Breast epithelium (tissue), 4 donors: ENCODE measurements around the gene LIN28A. TPM values are rescaled to one million over a fixed set of nuclear protein-coding genes. Genes with fewer than 3 reads are reported as not detected.

Source experiments
- DNase-seq, 2 donors: peaks; one replicate each; pipeline ENCODE4 v3.0.0-alpha.2; 2019; ENCODE audit warnings: low spot score in 2 of 2
- H3K27ac ChIP-seq, 2 donors: fragments of 200-600 bp; sonication (generic) in 1 of 2; one replicate each; pipeline ENCODE4 v1.5.1; 2016 to 2019; ENCODE audit warnings: mild to moderate bottlenecking in 1 of 2
- H3K27me3 ChIP-seq, 2 donors: fragments of 200-600 bp; sonication (generic) in 1 of 2; one replicate each; pipeline versions ENCODE4 v1.5.1 to v1.6.0; 2017 to 2019; ENCODE audit warnings: control low read depth in 1 of 2, mild to moderate bottlenecking in 1 of 2
- H3K36me3 ChIP-seq: fragments of 200-600 bp; one replicate; pipeline ENCODE4 v1.5.1; 2019
- H3K4me1 ChIP-seq, 2 donors: fragments of 200-600 bp; sonication (generic); one replicate each; pipeline ENCODE4 v1.5.1; 2016 to 2019; ENCODE audit warnings: control low read depth in 1 of 2
- H3K4me3 ChIP-seq, 3 donors: fragments of 200-600 bp; sonication (generic); 1 replicate in 2 of 3; 2 replicates in 1 of 3; pipeline ENCODE4 v1.5.1; 2016 to 2019; ENCODE audit warnings: mild to moderate bottlenecking in 3 of 3, moderate library complexity in 2 of 3
- H3K9me3 ChIP-seq, 2 donors: fragments of 200-600 bp; sonication (generic) in 1 of 2; one replicate each; pipeline ENCODE4 v1.5.1; 2016 to 2019; ENCODE audit warnings: control low read depth in 1 of 2
- POLR2A ChIP-seq: fragments of 450-650 bp; IDR thresholded peaks from one replicate; pipeline ENCODE4 v1.6.1; 2016; ENCODE audit warnings: antibody characterized with exemption, mild to moderate bottlenecking, moderate library complexity
- POLR2AphosphoS5 ChIP-seq, 3 donors: sonication (generic); formaldehyde crosslinking; IDR thresholded peaks; one replicate each; pipeline ENCODE4 v1.6.1; 2017; ENCODE audit warnings: antibody characterized with exemption in 3 of 3
- intact Hi-C: fragments of 100-400 bp; cut with DNase I; formaldehyde crosslinking; loops from one replicate; pipeline ENCODE4 v1.15.1; 2023; ENCODE audit warnings: low total_unique reads
- total RNA-seq, 3 donors: library from RNA; depleted of rRNA; stranded (reverse); fragments of >200 nt; gene quantifications; one replicate each; pipeline ENCODE4 v1.1.0, GENCODE V29; 2016
- TF ChIP-seq, protein P1 (sequence below), 3 donors: fragments of 450-650 bp; IDR thresholded peaks; one replicate each; pipeline ENCODE4 v1.5.1; 2016 to 2017; ENCODE audit warnings: antibody characterized with exemption in 3 of 3, mild to moderate bottlenecking in 3 of 3, moderate library complexity in 3 of 3

Gene LIN28A
- total RNA-seq, 3 donors from 2014 or later, result not detected

DNA sequence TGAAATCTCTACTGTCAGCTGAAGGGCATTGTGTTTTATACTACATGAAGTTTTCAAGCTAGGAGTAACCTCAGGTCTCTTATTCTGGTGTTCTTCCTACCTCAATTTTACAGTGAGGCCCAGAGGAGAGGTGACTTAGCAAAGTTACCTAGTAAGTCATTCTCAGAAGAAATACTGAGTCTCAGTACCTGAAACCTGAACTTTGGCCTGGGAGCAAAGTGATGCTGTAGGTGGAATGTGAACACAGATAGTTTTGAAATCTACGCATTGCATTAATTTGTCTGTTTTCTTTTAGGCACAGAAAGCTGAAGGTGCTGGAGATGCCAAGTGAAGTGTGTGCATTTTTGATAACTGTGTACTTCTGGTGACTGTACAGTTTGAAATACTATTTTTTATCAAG, 64.2 kb downstream of the LIN28A start:
- intact Hi-C loops, result no loop called here
- no peak for TF ChIP-seq POLR2AphosphoS5 (IDR thresholded peaks at IDR 0.05)
- TF ChIP-seq POLR2A, result no peak
- TF ChIP-seq, protein P1, sequence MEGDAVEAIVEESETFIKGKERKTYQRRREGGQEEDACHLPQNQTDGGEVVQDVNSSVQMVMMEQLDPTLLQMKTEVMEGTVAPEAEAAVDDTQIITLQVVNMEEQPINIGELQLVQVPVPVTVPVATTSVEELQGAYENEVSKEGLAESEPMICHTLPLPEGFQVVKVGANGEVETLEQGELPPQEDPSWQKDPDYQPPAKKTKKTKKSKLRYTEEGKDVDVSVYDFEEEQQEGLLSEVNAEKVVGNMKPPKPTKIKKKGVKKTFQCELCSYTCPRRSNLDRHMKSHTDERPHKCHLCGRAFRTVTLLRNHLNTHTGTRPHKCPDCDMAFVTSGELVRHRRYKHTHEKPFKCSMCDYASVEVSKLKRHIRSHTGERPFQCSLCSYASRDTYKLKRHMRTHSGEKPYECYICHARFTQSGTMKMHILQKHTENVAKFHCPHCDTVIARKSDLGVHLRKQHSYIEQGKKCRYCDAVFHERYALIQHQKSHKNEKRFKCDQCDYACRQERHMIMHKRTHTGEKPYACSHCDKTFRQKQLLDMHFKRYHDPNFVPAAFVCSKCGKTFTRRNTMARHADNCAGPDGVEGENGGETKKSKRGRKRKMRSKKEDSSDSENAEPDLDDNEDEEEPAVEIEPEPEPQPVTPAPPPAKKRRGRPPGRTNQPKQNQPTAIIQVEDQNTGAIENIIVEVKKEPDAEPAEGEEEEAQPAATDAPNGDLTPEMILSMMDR (IDR thresholded peaks at IDR 0.05), result no peak
- Histone ChIP-seq H3K27me3 (no peaks in the 10 kb centered on the region), H3K9me3 (no peaks in the 10 kb centered on the region), H3K36me3 (no peaks in the 10 kb centered on the region), H3K4me3 (no peak overlapping the region), H3K4me1 (peaks cover 0 to 12% of the 10 kb centered on the region in 2 donors), H3K27ac (no peak overlapping the region)
- no peak for DNase-seq

DNA sequence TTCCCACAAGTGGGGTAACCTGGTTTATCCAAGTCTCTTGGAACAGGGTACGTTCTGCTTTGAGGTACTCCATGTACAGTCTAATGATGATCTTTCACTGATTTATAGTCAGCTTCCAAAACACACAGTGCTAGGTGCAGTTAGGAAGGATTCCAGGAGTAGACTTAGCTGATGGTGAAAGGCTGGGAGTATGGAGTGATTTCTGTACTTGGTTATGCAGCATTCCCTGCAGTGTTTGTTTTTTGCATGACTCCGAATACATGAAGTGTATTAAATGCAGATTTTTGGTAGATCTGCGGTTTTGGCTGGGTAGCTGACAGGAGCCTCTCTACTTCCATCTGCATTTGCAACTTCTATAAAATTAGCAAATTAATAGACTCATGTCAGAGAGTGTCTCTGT, 65.4 kb downstream of the LIN28A start:
- Histone ChIP-seq H3K4me1 (peaks cover 0 to 8% of the 10 kb centered on the region in 2 donors), H3K36me3 (no peaks in the 10 kb centered on the region), H3K4me3 (no peak overlapping the region), H3K27me3 (no peaks in the 10 kb centered on the region), H3K9me3 (no peaks in the 10 kb centered on the region), H3K27ac (no peak overlapping the region)
- intact Hi-C loops, result no loop called here
- TF ChIP-seq, protein P1 (IDR thresholded peaks at IDR 0.05), result no peak
- TF ChIP-seq POLR2A, result no peak
- no peak for TF ChIP-seq POLR2AphosphoS5 (IDR thresholded peaks at IDR 0.05)
- DNase-seq, result no peak

DNA sequence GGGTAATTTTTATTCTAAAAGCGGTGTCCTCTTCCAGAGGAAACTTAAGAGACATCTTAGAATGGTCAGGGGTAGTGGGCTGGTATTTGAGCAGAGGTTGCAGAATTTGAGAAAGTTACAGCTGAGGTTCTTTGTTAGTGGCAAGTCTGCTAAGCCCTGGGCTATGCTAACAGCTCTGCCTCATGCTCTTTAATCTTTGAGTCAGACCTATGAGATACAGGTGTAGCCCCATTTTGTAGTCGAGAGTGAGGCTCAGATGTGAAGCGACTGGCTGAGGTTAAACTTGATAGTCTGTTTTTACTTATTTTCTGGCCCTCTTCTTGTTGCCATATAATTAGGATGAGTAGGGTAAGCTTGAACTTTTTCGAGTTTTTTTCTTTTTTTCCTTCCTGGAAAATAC, 66.3 kb downstream of the LIN28A start:
- intact Hi-C loops, result no loop called here
- Histone ChIP-seq H3K27ac (no peak overlapping the region), H3K9me3 (no peaks in the 10 kb centered on the region), H3K4me1 (peaks cover 0 to 8% of the 10 kb centered on the region in 2 donors), H3K27me3 (no peaks in the 10 kb centered on the region), H3K36me3 (no peaks in the 10 kb centered on the region), H3K4me3 (no peak overlapping the region)
- no peak for DNase-seq
- no peak for TF ChIP-seq POLR2A
- TF ChIP-seq POLR2AphosphoS5 (IDR thresholded peaks at IDR 0.05), result no peak
- TF ChIP-seq, protein P1 (IDR thresholded peaks at IDR 0.05), result no peak

DNA sequence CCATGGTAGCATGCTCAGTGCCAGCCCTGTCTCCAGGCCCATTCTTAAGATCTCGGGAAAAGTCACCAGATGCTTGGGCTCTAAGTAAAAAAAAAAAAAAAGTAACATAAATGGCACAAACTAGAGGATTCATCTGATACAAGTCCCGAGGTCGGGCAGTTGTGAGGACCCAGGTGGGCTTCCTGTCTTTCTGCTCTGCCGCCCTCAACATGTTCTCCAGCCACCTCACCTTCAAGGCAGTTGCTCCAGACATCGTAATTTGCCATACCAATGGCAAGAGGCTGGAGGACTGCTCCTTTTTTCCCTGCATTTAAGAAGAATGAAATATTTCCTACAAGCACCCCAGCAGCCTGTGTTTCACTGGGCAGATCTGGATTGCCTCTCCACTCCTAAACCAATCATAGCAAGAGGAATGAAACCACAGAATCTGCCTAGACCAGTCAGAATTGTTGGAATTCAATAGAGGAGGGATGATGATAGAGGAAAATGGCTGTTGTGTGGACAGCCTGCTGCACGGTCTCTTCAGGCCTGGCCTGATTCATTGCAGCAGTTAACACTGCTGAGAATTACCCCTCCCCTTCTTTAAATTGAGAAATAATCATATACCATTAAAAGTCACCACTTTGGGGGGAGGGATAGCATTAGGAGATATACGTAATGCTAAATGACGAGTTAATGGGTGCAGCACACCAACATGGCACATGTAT, 67.0 kb downstream of the LIN28A start:
- DNase-seq, result no peak
- Histone ChIP-seq H3K4me1 (peaks cover 0 to 8% of the 10 kb centered on the region in 2 donors), H3K27ac (no peak overlapping the region), H3K9me3 (no peaks in the 10 kb centered on the region), H3K4me3 (no peak overlapping the region), H3K27me3 (no peaks in the 10 kb centered on the region), H3K36me3 (no peaks in the 10 kb centered on the region)
- intact Hi-C loops, result loop anchor here (1.0 kb wide), 1 partner anchor 18 kb away; no protein-coding TSS in a partner anchor
- TF ChIP-seq, protein P1 (IDR thresholded peaks at IDR 0.05), result no peak
- no peak for TF ChIP-seq POLR2AphosphoS5 (IDR thresholded peaks at IDR 0.05)
- no peak for TF ChIP-seq POLR2A

DNA sequence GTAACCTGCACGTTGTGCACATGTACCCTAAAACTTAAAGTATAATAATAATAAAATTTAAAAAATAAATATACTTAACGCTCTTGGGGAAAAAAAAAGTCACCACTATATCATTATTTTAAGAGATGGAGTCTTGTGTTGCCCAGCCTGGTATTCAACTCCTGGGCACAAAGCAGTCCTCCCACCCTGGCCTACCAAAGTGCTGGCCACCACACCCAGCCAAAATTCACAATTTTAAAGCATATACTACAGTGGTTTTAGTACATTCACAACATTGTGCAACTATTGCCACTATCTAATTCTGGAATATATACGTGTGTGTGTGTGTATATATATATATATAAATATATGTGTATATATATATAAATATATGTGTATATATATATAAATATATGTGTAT, 67.5 kb downstream of the LIN28A start:
- no peak for DNase-seq

More for the DNA sequence above, 67.5 kb downstream of the LIN28A start:
- Histone ChIP-seq H3K4me3 (no peak overlapping the region), H3K27me3 (no peaks in the 10 kb centered on the region), H3K4me1 (peaks cover 0 to 8% of the 10 kb centered on the region in 2 donors), H3K9me3 (no peaks in the 10 kb centered on the region), H3K36me3 (no peaks in the 10 kb centered on the region), H3K27ac (no peak overlapping the region)
- intact Hi-C loops, result loop anchor here (1.0 kb wide), 1 partner anchor 17 kb away; no protein-coding TSS in a partner anchor
- TF ChIP-seq POLR2AphosphoS5 (IDR thresholded peaks at IDR 0.05) (no peak), POLR2A (no peak)
- TF ChIP-seq, protein P1 (IDR thresholded peaks at IDR 0.05), result no peak
